T1000 (cell line): ENCODE results near the gene VARS2.

Experiments used
- DNase-seq: peaks from one replicate; lab custom pipeline; 2025; ENCODE audit warnings: mixed read lengths; lab: John Stamatoyannopoulos, UW

Gene VARS2

DNA sequence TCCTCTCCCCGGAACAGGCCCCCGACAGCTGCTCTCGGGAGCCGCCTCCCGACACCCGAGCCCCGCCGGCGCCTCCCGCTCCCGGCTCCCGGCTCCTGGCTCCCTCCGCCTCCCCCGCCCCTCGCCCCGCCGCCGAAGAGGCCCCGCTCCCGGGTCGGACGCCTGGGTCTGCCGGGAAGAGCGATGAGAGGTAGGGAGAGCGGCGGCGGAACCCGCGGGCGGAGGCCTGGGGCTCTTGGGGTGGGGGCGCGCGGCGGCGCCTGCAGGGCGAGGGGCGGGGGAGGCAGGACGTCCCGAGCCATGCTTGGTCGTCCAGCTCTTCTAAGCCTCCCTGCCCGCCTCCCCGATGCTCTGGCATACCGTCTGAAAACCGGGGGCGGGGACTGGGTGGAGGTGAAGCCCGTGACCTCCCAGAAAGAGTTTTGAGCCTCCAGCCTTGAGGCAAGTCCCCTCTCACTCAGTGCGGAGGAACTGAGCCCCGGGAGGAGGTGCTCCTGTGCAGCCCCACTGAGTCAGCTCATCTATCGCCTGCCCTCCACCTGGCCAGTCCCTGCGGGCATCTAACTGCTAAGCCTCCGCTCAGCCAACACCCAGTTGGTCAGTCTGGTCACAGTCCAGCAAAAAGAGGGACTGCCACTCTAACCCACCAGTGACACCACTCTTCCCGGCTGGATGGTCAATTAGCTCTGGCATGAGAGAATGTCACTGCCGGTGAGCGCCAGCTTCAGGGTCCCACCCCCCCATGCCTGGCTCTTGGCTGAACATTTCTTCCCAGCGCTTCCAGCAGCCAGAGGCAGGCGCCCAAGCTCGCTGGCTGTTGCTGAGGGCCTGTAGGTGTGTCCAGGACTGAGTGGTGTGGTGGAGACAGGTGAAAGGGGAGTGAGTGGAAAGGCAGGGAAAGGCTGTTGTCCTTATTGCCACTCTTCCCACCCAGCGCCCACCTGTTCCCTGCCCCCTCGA is 29.2 kb upstream of the VARS2 start:
- no peak for DNase-seq

DNA sequence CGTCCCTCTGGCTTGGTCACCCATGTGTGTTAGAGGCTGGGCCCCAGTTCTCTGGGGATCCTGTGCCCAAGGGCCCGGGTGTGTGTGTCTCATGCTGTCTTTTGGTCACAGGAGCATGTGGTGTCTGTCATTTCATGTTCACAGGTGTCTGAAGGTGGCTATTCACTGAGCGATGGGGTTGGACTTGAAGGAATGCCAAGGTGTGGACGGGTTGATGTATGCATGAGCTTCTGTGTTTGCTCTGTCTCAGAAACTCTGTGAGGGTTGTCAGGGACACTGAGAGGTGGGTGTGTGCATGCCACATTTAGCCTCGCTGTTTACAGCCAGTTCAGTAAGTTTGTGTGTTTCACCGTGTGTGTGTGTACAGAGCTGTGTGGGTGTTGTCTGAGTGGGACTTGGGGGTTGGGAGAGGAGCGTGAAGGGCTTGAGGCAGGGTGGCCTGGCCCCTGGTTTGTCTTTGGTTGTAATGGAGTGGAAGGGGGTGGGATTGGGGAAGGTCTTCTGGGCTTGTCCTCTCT is 28.5 kb upstream of the VARS2 start:
- no peak for DNase-seq

DNA sequence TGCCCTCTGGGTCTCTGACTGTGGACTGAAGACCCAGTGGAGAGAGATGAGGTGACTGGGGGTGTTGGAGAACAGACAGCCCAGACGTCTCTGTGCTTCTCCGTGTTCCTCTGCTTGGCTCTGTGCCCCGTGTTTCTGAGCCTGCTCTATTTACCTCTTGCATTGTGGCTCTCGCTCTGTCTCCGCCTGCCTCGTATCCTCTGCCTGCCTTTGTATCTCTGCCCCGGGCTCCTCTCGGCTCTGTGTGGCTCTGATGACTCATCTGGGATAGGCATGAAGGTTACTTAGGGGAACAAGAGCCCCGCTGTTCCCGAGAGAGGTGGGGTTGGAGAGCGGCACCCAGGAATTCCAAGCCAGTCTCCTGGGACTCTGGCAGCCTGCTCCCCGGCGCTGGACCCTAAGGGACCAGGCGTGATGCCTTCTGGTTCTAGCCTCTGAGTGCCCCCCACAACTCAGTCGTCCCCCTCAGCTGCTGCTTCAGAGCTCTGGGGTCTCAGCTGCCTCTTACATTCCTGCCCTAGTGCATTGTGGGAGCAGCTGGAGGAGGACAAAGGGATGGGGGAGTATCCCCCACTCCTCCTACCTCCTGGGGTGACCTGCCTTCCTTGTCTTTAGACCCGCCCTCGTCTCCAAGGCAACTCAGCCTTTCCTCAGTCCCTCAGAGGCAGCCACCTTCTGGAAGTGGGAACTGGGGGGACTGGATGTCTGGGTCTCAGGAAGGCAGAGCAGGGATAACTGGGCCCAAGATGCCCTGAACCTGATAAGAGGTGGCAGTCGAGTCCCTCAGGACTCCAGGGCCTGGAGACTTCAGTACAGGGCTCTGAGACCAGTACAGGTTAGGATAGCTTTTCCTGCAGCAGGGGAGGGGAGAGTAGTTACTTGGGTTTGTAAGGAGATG is 27.8 kb upstream of the VARS2 start:
- peak; percentile 84 for DNase-seq

DNA sequence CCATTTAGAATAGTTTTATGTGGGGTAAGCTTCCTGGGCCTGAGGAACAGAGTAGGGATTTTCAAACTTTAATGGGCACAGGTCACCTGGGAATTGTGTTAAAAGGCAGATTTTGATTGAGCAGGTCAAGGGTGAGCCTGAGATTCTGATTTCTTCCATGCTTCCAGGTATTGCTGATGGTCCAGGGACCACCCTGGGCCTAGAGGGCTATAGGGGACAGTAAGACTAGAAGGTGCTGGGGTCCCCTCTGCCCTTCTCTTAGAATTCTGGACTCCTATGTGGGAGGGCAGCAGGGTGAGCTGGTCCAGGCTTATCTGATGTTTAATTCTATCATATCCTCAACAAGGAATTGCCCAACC is 27.2 kb upstream of the VARS2 start:
- no peak for DNase-seq

DNA sequence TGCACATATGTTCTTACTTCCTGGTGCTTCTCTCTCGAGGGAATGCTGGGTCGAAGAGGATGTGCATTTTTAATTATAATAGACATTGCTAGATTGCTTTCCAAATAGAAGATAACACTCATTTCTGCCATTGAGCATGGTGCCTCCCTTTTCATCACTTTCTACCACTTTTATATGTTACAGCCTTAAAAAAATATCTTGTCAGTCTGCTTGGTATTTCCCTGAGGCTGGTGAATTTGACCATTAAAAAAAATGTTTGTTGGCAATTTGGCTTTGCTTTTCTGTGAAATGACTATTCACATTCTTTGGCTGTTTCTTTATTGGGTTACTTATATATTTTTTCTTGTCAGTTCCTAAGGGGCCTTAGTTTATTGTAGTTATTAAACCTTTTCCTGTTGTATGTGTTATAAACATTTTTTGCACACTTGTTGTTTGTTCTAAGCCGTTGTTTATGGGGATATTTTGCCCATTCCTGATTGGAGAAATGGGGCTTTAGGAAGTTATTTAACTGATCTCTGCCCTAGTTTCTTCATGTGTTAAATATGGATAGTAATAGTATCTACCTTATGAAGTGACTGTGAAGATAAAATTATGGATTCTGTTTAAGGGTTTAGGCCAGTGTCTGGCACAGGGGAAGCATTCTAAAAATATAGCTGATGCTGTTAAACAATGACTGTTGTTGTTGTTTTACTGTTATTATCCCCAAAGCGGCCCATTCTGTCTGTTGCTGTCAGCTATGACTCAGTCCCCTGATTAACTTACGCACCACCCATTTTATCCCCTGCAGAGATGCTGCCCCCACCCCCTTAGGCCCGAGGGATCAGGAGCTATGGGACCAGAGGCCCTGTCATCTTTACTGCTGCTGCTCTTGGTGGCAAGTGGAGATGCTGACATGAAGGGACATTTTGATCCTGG is 25.9 kb upstream of the VARS2 start:
- DNase-seq, result peak; percentile 56

DNA sequence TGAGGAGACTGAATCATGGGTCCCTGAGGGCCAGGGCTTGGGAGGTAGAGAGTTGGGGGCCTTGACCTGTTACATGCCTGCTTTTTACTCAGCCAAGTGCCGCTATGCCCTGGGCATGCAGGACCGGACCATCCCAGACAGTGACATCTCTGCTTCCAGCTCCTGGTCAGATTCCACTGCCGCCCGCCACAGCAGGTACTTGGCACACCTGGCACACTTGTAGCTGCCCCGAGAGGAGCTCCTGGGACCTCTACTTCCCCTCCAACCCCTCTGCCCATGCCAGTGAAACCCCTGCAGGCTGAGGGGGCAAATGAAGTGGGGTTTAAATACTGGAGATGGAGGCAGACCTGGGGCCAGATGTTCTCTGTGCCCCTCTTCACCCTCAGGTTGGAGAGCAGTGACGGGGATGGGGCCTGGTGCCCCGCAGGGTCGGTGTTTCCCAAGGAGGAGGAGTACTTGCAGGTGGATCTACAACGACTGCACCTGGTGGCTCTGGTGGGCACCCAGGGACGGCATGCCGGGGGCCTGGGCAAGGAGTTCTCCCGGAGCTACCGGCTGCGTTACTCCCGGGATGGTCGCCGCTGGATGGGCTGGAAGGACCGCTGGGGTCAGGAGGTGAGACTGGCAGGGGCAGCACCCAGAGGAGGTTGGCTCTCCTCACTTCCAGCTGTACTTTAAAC is 25.1 kb upstream of the VARS2 start:
- DNase-seq, result no peak

DNA sequence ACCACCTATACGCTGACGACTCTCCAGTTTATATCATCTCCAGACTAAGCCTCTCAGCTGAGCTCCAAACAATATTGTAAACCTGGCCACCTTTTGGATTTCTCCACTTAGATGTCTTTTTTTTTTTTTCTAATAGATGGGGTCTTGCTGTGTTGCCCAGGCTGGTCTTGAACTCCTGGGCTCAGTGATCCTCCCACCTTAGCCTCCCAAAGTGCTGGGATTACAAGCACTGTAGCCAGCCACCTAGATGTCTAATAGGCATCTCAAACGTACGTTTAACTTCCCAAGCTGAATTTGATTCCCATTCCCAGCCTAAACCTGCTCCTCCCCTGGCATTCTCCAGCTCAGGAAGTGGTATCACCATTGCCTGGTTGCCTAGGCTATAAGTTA is 24.5 kb upstream of the VARS2 start:
- no peak for DNase-seq

GRCh38 chr6:30889921-30890645 is 24.0 kb upstream of the VARS2 start:
- no peak for DNase-seq

DNA sequence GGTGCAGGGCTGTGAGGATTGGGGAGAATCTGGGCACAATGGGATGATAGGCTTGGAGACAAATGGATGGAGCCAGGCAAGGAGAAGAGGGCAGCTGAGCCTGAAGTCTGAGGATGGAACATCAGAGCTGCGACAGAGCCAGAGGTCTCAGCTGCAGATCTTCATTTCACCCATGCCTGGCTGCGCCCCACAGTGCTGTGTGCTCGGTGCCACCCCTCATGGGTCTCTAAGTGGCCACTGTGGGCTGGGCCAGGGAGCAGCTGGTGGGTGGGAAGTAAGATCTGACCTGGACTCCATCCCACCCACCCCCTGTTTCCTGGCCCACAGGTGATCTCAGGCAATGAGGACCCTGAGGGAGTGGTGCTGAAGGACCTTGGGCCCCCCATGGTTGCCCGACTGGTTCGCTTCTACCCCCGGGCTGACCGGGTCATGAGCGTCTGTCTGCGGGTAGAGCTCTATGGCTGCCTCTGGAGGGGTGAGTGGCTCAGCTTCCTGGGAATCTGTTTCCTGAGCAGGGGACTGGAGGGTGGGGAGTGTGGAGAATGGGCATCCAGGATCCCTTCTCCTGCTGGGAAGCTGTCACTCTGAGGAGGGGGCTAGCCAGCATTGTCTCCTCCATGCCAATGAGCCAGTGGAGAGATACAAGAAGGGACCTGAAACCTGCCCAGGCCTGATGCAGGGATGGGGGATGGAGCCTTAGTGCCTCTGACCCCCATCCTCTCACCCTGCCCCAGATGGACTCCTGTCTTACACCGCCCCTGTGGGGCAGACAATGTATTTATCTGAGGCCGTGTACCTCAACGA is 23.2 kb upstream of the VARS2 start:
- no peak for DNase-seq

- no peak for DNase-seq
Observed at GRCh38 chr6:30891450-30891723, 22.7 kb upstream of the VARS2 start.

DNA sequence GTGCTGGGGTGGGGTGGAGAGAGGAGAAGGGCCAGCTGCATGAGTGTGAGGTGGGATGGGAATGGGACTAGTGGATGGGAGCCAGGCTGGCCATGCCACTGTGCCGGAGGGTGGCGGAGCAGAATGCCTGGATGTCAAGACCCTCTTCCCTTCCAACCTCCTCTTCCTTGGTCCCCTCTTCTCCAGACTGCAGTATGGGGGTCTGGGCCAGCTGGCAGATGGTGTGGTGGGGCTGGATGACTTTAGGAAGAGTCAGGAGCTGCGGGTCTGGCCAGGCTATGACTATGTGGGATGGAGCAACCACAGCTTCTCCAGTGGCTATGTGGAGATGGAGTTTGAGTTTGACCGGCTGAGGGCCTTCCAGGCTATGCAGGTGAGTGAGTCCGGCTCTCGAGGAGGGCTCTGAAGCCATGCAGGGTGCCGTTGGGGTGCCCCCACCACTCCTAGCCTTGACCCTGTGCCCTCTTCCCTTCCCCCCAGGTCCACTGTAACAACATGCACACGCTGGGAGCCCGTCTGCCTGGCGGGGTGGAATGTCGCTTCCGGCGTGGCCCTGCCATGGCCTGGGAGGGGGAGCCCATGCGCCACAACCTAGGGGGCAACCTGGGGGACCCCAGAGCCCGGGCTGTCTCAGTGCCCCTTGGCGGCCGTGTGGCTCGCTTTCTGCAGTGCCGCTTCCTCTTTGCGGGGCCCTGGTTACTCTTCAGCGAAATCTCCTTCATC is 22.1 kb upstream of the VARS2 start:
- DNase-seq, result no peak

- DNase-seq, result no peak
Observed at GRCh38 chr6:30893001-30893591, 20.9 kb upstream of the VARS2 start.

DNA sequence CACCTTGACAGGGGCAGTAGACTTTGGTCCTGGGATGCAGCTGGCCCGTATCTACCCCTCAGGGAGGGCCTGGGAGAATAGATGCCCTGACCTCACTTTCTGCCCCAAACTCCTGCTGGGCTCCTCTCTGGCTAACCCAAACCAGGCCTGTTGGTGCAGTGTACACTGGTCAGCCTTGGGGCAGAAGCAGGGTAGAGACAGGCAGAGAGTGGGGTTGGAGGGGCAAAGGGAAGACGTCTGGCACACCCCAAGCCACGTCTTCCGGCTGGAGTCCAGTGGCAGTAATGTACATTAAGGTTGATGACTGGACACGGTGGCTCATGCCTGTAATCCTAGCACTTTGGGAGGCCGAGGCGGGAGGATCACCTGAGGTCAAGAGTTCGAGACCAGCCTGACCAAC is 20.4 kb upstream of the VARS2 start:
- DNase-seq, result no peak

DNA sequence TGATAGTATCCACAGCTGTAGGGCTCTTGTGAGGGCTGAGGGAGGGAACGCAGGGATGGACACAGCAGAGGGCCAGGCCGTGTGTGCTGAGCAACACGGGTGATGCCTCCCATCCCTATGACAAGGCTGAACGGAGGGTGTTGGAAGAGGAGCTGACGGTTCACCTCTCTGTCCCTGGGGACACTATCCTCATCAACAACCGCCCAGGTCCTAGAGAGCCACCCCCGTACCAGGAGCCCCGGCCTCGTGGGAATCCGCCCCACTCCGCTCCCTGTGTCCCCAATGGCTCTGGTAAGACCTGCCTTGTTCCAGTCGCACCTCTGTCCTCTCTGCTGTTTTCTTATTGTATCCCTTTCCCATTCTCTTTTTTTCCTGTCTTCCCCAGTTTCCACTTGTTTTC is 19.7 kb upstream of the VARS2 start:
- DNase-seq, result no peak

DNA sequence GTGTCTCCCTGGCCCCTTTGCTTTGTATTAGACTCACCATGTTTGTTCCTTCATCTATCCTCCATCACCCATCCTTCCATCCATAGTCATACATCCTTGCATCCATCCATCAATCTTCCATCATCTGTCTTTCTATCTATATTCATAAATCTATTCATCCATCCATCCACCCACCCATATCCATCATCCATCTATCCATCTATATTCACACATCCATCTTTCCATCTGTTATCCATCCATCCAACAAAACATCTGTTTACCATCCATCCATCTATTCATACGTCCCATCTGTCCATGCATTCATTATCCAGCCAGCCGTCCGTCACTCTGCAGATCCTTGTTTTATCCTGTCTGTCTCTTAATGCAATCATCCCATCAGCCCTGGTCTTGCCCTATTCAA is 19.1 kb upstream of the VARS2 start:
- DNase-seq, result no peak

DNA sequence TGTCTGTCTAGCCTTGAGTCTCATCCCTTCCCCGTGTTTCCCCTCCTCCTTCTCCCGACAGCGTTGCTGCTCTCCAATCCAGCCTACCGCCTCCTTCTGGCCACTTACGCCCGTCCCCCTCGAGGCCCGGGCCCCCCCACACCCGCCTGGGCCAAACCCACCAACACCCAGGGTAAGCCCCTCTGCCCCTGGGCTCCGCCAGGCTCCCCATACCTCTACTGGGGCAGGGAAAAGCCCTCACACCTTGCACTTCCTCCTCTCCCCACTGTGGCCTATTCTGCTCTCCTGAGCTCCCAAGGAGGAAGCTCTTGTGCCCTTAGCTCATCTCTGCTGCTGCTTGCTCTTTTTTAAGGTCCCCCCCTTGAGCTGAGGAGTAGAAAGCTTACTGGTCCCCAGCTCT is 18.7 kb upstream of the VARS2 start:
- DNase-seq, result no peak

GRCh38 chr6:30896541-30896940 is 17.5 kb upstream of the VARS2 start:
- no peak for DNase-seq

GRCh38 chr6:30897882-30898281 is 16.2 kb upstream of the VARS2 start:
- no peak for DNase-seq
